Ammon's horn (tissue), 1 donor: ENCODE measurements around the gene CYYR1.
A peak's percentile ranks its signal among the peaks of the same experiment; 100 is the strongest.

Source experiments
- DNase-seq: peaks from one replicate; pipeline ENCODE4 v3.0.0-alpha.2; 2016; ENCODE audit warnings: low spot score

CYYR1 gene

GRCh38 chr21:26553898-26554297 lies 19.2 kb downstream of the CYYR1 start:
- DNase-seq, result no peak

- DNase-seq, result no peak
These were observed 22.8 kb downstream of the CYYR1 start for GRCh38 chr21:26550326-26550725.

- DNase-seq, result peak; percentile 65
These were observed 26.5 kb downstream of the CYYR1 start for GRCh38 chr21:26546446-26547097.

- no peak for DNase-seq
These were observed 28.8 kb downstream of the CYYR1 start for GRCh38 chr21:26544201-26544775.

- no peak for DNase-seq
These were observed 32.4 kb downstream of the CYYR1 start for GRCh38 chr21:26540651-26541050.

GRCh38 chr21:26539566-26539965 lies 33.5 kb downstream of the CYYR1 start:
- no peak for DNase-seq

- no peak for DNase-seq
These were observed 38.6 kb downstream of the CYYR1 start for GRCh38 chr21:26534517-26534916.

GRCh38 chr21:26532208-26532607 lies 40.9 kb downstream of the CYYR1 start:
- no peak for DNase-seq

- no peak for DNase-seq
These were observed 43.6 kb downstream of the CYYR1 start for GRCh38 chr21:26529526-26529925.

GRCh38 chr21:26528882-26529281 lies 44.2 kb downstream of the CYYR1 start:
- DNase-seq, result no peak

GRCh38 chr21:26522704-26523103 lies 50.4 kb downstream of the CYYR1 start:
- DNase-seq, result no peak

- no peak for DNase-seq
These were observed 53.9 kb downstream of the CYYR1 start for GRCh38 chr21:26519142-26519541.

GRCh38 chr21:26515257-26515656 lies 57.8 kb downstream of the CYYR1 start:
- no peak for DNase-seq

- no peak for DNase-seq
These were observed 59.9 kb downstream of the CYYR1 start for GRCh38 chr21:26513212-26513611.

- no peak for DNase-seq
These were observed 60.4 kb downstream of the CYYR1 start for GRCh38 chr21:26512664-26513063.

GRCh38 chr21:26508903-26509302 lies 64.2 kb downstream of the CYYR1 start:
- DNase-seq, result no peak

GRCh38 chr21:26506956-26507355 lies 66.1 kb downstream of the CYYR1 start:
- DNase-seq, result peak; percentile 49

- DNase-seq, result no peak
These were observed 67.9 kb downstream of the CYYR1 start for GRCh38 chr21:26505211-26505610.

GRCh38 chr21:26503414-26503813 lies 69.7 kb downstream of the CYYR1 start:
- DNase-seq, result no peak

GRCh38 chr21:26501495-26502021 lies 71.5 kb downstream of the CYYR1 start:
- DNase-seq, result no peak

- DNase-seq, result no peak
These were observed 73.6 kb downstream of the CYYR1 start for GRCh38 chr21:26499495-26499894.

- DNase-seq, result no peak
These were observed 77.7 kb downstream of the CYYR1 start for GRCh38 chr21:26495283-26495849.

GRCh38 chr21:26491663-26492062 lies 81.4 kb downstream of the CYYR1 start:
- DNase-seq, result no peak

GRCh38 chr21:26490771-26491170 lies 82.3 kb downstream of the CYYR1 start:
- no peak for DNase-seq
